AG09319 (cell line): ENCODE measurements around the gene NAA11.

Experiments
- DNase-seq: peaks from one replicate; pipeline ENCODE4 v3.0.0-alpha.2; 2010; ENCODE audit warnings: low read depth; ENCODE audit errors: extremely low read depth
- TF ChIP-seq, protein P1 (sequence below): IDR thresholded peaks from 2 replicates; pipeline ENCODE4 v1.5.1; 2011; ENCODE audit warnings: low read depth, mild to moderate bottlenecking, inconsistent platforms, low read length, moderate library complexity

NAA11 gene

DNA sequence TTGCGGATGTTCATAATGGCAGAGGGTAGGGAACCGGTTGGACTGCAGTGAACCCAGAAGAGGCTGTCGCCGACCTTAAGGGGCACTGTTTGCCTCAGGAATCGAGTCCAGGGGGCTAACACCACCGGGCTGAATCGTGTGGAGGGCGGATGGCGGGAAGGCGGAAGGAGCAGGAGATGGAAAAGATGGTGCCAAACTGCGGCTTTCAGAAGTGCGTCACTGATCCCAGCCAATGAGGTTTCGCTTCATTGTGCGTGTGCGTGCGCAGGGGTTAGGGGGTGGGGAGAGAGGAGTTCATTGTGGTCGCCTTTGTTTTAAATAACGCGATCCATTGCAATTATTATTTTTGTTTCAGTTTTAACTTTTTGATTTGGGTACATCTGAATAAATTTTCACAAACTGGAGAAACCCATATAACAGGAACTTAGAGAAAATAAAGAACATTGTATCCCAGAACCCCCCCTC lies at the start of gene NAA11:
Gene NAA11, minus strand, starts transcription at position 198 of the 465 bp plus-strand sequence. Its CDS starts 184 bp downstream, at position 14.
- TF ChIP-seq, protein P1, sequence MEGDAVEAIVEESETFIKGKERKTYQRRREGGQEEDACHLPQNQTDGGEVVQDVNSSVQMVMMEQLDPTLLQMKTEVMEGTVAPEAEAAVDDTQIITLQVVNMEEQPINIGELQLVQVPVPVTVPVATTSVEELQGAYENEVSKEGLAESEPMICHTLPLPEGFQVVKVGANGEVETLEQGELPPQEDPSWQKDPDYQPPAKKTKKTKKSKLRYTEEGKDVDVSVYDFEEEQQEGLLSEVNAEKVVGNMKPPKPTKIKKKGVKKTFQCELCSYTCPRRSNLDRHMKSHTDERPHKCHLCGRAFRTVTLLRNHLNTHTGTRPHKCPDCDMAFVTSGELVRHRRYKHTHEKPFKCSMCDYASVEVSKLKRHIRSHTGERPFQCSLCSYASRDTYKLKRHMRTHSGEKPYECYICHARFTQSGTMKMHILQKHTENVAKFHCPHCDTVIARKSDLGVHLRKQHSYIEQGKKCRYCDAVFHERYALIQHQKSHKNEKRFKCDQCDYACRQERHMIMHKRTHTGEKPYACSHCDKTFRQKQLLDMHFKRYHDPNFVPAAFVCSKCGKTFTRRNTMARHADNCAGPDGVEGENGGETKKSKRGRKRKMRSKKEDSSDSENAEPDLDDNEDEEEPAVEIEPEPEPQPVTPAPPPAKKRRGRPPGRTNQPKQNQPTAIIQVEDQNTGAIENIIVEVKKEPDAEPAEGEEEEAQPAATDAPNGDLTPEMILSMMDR, result no peak
- no peak for DNase-seq

DNA sequence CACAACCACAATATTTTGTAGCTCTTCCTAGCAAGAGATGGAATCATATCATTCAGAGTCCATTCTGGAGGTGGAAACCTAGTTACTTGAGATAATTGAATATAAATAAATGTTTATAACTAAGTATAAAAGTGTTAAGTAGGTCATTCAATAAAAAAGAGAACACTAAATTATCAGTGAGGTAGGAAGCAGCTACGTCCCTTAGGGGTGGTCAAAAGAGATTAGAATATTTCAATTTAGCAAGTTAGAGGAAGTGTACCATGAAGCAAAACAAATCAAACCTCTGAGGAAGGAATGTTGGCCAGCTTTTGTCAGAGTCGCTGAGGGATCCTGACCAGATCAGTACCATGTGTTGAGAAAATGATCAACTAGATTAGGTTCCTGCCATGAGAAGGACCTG lies 44.2 kb upstream of the NAA11 start:
- TF ChIP-seq, protein P1, result no peak
- no peak for DNase-seq

- DNase-seq, result no peak
- TF ChIP-seq, protein P1, result no peak
Observed at GRCh38 chr4:79367096-79367495, 41.2 kb upstream of the NAA11 start.

DNA sequence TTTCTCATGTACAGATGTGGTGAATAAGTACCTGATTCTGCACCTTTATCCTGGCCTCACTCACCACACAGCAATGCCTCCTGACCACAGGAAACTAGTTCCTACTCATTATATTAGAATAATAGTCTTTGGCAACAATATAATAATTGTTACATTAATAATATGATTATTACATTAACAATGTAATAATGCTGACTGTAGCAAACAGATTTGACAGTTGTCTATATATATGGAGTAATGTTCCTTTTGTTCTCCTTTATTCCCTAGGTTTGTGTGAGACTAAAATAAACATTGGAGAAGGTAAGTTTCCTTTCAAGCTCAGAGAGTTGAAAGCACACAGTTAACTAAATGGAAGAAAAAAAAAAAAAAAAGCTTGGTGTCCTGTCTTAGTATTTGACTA lies 40.6 kb upstream of the NAA11 start:
- TF ChIP-seq, protein P1, result no peak
- DNase-seq, result no peak

DNA sequence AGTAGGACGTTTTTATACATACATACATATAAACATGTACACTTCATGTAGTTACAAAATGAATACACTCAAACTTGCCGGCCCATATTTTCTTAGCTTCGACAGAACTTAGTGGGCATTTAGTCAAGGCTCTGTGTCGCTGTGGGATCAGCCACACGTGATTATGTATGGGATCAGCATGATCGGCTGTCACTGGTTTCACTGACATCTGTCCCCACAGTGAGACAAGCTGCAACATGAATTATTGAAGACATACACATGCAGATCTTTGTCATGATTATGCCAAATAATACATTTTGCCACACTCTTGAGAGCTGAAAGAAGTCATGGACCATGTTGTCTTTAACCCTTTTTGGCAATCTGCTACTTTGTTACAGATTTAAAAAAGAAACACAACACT lies 38.2 kb upstream of the NAA11 start:
- TF ChIP-seq, protein P1, result no peak
- no peak for DNase-seq

DNA sequence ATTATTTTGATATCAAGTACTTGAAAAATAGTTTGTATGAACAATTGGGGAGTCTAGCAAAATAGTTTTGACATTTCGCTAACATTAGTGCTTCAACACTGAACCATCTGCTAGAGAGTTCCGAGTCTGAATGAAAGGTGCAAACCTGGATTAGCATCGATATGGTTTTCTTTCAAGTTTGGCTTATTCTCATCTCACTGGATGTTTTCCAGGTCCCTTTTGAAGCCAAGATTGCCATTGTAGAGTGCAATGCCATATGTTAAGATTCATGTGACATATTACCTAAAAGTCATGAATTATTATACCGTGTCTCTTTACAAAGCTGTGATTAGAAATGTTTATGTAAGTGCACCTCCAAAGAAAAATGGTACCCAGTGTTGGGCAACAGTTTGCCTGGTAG lies 36.8 kb upstream of the NAA11 start:
- TF ChIP-seq, protein P1, result no peak
- DNase-seq, result no peak

DNA sequence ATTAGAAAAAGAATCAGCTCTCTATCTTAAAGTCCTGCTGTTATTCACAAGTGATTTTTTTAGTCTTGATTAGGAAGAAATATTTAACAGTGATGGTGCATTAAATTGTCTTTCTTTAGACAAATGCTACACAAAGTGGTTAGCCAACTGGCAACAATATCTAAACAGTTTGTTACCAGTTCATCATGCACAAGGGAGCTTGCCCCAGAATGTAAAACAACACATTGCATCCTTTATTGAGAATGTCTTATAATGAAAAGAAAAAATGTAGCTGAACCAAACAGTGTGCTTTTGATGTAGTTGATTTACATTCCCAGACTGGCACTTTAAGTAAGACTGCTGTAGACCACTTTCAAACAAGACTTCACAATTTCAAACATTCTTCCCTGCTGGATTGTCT lies 34.1 kb upstream of the NAA11 start:
- no peak for DNase-seq
- TF ChIP-seq, protein P1, result no peak
